MM.1S (cell line): ENCODE measurements around the gene ARFRP1.

Experiments
- DNase-seq: peaks from one replicate; pipeline ENCODE4 v3.0.0-alpha.2; 2015
- H2AFZ ChIP-seq: fragments of 300-600 bp; sonication (generic); 2 replicates; pipeline ENCODE4 v1.6.0; 2016; ENCODE audit warnings: antibody characterized with exemption, low read length
- H3F3A ChIP-seq: fragments of 300-600 bp; sonication (generic); 2 replicates; pipeline ENCODE4 v1.6.1; 2016; ENCODE audit warnings: mild to moderate bottlenecking, antibody characterized with exemption, low read length, moderate library complexity, mixed read lengths; ENCODE audit not compliant: insufficient read depth
- H3K27ac ChIP-seq: fragments of 300-600 bp; sonication (generic); 2 replicates; pipeline ENCODE4 v1.5.1; 2016; ENCODE audit warnings: mild to moderate bottlenecking, low read length
- H3K27me3 ChIP-seq: fragments of 300-600 bp; sonication (generic); replicated peaks from 2 replicates; pipeline ENCODE4 v1.6.0; 2016; ENCODE audit warnings: low read length; ENCODE audit not compliant: insufficient read depth
- H3K36me3 ChIP-seq: fragments of 300-600 bp; sonication (generic); replicated peaks from 2 replicates; pipeline ENCODE4 v1.6.1; 2016; ENCODE audit warnings: mild to moderate bottlenecking, low read length, mixed read lengths; ENCODE audit not compliant: insufficient read depth
- H3K4me1 ChIP-seq: fragments of 300-600 bp; sonication (generic); 2 replicates; pipeline ENCODE4 v1.6.1; 2016; ENCODE audit warnings: low read length, mixed read lengths
- H3K4me2 ChIP-seq: fragments of 300-600 bp; sonication (generic); 2 replicates; pipeline ENCODE4 v1.6.0; 2016; ENCODE audit warnings: low read depth, low read length
- H3K4me3 ChIP-seq: fragments of 300-600 bp; sonication (generic); 2 replicates; pipeline ENCODE4 v1.5.1; 2016; ENCODE audit warnings: low read length, mixed read lengths
- H3K79me2 ChIP-seq: fragments of 300-600 bp; sonication (generic); 2 replicates; pipeline ENCODE4 v1.6.1; 2016; ENCODE audit warnings: mixed run types, low read length, mixed read lengths
- H3K9ac ChIP-seq: fragments of 300-600 bp; sonication (generic); 2 replicates; pipeline ENCODE4 v1.6.1; 2016; ENCODE audit warnings: low read length, mixed read lengths
- H3K9me2 ChIP-seq: fragments of 300-600 bp; sonication (generic); replicated peaks from 2 replicates; pipeline ENCODE4 v1.6.1; 2016; ENCODE audit warnings: mild to moderate bottlenecking, low read length, mixed read lengths; ENCODE audit not compliant: insufficient read depth
- H3K9me3 ChIP-seq: fragments of 300-600 bp; sonication (generic); replicated peaks from 2 replicates; pipeline ENCODE4 v1.6.1; 2016; ENCODE audit warnings: mild to moderate bottlenecking, low read length, mixed read lengths; ENCODE audit not compliant: insufficient read depth
- H4K20me1 ChIP-seq: fragments of 300-600 bp; sonication (generic); 2 replicates; pipeline ENCODE4 v1.6.1; 2016; ENCODE audit warnings: mild to moderate bottlenecking, low read length, moderate library complexity, mixed read lengths; ENCODE audit not compliant: insufficient read depth
- EZH2 ChIP-seq: fragments of 300-600 bp; sonication (generic); optimal IDR thresholded peaks from 2 replicates; pipeline ENCODE3; 2017; ENCODE audit warnings: low read depth, mild to moderate bottlenecking, antibody characterized with exemption, low read length, mixed read lengths
- EZH2phosphoT487 ChIP-seq: fragments of 300-600 bp; sonication (generic); IDR thresholded peaks from 2 replicates; pipeline ENCODE4 v1.6.1; 2018; ENCODE audit warnings: antibody characterized with exemption, low read length
- TF ChIP-seq, protein P1 (sequence below): fragments of 300-600 bp; sonication (generic); IDR thresholded peaks from 2 replicates; pipeline ENCODE4 v1.5.1; 2016; ENCODE audit warnings: antibody characterized with exemption, low read length, mixed read lengths

Gene ARFRP1

DNA sequence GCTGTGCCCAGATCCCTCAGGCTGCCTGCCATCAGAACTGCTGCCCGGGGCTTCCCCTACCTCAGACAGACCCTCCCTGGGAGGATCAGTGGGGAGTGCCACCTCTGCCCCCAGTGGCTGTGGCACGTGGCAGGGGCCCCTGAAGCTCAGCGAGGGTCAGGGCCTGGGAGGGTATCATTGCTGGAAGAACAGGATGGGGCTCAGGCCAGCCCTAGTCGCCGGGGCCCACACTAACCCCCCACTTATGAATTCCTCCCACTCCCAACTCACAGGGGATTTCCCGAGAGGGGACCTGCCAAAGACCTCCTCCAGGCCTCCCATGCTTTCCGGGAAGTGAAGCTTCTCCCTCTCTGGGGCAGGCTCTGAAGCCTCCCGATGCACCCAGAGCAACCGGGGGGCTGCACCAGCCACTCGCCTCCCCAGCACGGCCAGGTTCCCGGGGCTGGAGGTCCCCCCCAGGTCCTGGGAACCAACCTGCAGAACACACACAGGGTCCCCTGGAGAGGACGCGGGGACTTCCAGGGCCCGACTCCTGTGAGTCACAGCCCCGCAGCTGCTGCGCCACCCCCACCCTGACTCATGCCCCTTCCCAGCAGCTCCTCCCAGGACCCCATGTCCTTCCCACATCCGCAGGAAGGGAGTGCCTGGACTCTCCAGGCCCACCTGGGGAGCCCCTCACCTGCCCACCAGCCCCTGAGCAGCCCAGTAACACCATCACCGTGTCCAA, 8.9 kb downstream of the ARFRP1 start:
- H3K4me2 ChIP-seq, result no peak overlapping the region
- DNase-seq, result no peak
- no peaks in the 10 kb centered on the region; the same call in 1 of the 2 replicates for H3F3A ChIP-seq
- H3K36me3 ChIP-seq, result no peaks in the 10 kb centered on the region
- H3K4me3 ChIP-seq, result no peak overlapping the region
- no peak overlapping the region for H2AFZ ChIP-seq
- H3K9me2 ChIP-seq, result no peaks in the 10 kb centered on the region
- H3K27me3 ChIP-seq, result no peaks in the 10 kb centered on the region
- H3K9ac ChIP-seq, result no peak overlapping the region
- no peak overlapping the region for H3K27ac ChIP-seq
- H3K9me3 ChIP-seq, result no peaks in the 10 kb centered on the region
- TF ChIP-seq EZH2 (no peak), EZH2phosphoT487 (no peak)
- TF ChIP-seq, protein P1, sequence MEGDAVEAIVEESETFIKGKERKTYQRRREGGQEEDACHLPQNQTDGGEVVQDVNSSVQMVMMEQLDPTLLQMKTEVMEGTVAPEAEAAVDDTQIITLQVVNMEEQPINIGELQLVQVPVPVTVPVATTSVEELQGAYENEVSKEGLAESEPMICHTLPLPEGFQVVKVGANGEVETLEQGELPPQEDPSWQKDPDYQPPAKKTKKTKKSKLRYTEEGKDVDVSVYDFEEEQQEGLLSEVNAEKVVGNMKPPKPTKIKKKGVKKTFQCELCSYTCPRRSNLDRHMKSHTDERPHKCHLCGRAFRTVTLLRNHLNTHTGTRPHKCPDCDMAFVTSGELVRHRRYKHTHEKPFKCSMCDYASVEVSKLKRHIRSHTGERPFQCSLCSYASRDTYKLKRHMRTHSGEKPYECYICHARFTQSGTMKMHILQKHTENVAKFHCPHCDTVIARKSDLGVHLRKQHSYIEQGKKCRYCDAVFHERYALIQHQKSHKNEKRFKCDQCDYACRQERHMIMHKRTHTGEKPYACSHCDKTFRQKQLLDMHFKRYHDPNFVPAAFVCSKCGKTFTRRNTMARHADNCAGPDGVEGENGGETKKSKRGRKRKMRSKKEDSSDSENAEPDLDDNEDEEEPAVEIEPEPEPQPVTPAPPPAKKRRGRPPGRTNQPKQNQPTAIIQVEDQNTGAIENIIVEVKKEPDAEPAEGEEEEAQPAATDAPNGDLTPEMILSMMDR, result no peak
- H3K4me1 ChIP-seq, result no peaks in the 10 kb centered on the region
- 0 out of 2 replicates have a peak, but pooled peaks cover under 1% of the 10 kb centered on the region for H3K79me2 ChIP-seq
- H4K20me1 ChIP-seq, result no peaks in the 10 kb centered on the region

DNA sequence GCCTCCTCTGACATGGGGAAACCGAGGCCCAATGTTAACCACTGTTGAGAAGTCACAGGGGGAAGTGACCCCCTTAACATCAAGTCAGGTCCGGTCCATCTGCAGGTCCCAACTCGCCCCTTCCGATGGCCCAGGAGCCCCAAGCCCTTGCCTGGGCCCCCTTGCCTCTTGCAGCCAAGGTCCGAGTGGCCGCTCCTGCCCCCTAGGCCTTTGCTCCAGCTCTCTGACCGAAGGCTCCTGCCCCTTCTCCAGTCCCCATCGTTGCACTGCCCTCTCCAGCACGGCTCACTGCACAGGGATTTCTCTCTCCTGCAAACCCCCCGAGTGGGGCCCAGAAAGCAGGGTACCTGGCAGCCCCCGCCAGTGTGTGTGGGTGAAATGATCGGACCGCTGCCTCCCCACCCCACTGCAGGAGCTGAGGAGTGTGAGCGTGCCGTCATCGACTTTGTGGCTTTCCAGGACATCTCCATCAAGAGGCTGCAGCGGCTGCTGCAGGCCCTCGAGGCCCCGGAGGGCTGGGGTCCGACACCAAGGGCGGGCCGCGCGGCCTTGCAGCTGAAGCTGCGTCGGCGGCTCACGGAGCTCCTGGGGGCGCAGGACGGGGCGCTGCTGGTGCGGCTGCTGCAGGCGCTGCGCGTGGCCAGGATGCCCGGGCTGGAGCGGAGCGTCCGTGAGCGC, 9.8 kb downstream of the ARFRP1 start:
- no peak overlapping the region for H2AFZ ChIP-seq
- H3K79me2 ChIP-seq, result no peaks in the 10 kb centered on the region
- no peak overlapping the region for H3K27ac ChIP-seq
- TF ChIP-seq EZH2 (no peak), EZH2phosphoT487 (no peak)
- TF ChIP-seq, protein P1, result no peak
- H4K20me1 ChIP-seq, result no peaks in the 10 kb centered on the region
- no peaks in the 10 kb centered on the region for H3K9me2 ChIP-seq
- H3K9ac ChIP-seq, result no peak overlapping the region
- no peaks in the 10 kb centered on the region for H3K36me3 ChIP-seq
- H3K4me1 ChIP-seq, result no peaks in the 10 kb centered on the region
- no peaks in the 10 kb centered on the region; the same call in 1 of the 2 replicates for H3F3A ChIP-seq
- no peak for DNase-seq
- H3K9me3 ChIP-seq, result no peaks in the 10 kb centered on the region
- no peak overlapping the region for H3K4me2 ChIP-seq
- H3K27me3 ChIP-seq, result no peaks in the 10 kb centered on the region
- no peak overlapping the region for H3K4me3 ChIP-seq

DNA sequence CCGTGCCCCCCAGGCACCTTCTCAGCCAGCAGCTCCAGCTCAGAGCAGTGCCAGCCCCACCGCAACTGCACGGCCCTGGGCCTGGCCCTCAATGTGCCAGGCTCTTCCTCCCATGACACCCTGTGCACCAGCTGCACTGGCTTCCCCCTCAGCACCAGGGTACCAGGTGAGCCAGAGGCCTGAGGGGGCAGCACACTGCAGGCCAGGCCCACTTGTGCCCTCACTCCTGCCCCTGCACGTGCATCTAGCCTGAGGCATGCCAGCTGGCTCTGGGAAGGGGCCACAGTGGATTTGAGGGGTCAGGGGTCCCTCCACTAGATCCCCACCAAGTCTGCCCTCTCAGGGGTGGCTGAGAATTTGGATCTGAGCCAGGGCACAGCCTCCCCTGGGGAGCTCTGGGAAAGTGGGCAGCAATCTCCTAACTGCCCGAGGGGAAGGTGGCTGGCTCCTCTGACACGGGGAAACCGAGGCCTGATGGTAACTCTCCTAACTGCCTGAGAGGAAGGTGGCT, 10.4 kb downstream of the ARFRP1 start:
- H3K4me2 ChIP-seq, result no peak overlapping the region

More for the DNA sequence above, 10.4 kb downstream of the ARFRP1 start:
- H3K4me3 ChIP-seq, result no peak overlapping the region
- no peaks in the 10 kb centered on the region for H3K9me2 ChIP-seq
- no peaks in the 10 kb centered on the region; the same call in 1 of the 2 replicates for H3F3A ChIP-seq
- H3K27me3 ChIP-seq, result no peaks in the 10 kb centered on the region
- H4K20me1 ChIP-seq, result no peaks in the 10 kb centered on the region
- H3K9me3 ChIP-seq, result no peaks in the 10 kb centered on the region
- no peak overlapping the region for H3K9ac ChIP-seq
- H3K27ac ChIP-seq, result no peak overlapping the region
- no peaks in the 10 kb centered on the region for H3K79me2 ChIP-seq
- no peaks in the 10 kb centered on the region for H3K36me3 ChIP-seq
- H3K4me1 ChIP-seq, result no peaks in the 10 kb centered on the region
- TF ChIP-seq EZH2, result no peak
- TF ChIP-seq, protein P1, result no peak
- no peak for TF ChIP-seq EZH2phosphoT487
- no peak overlapping the region for H2AFZ ChIP-seq
- no peak for DNase-seq
